ENCODE results near the gene HOXC4.

Gene HOXC4

DNA sequence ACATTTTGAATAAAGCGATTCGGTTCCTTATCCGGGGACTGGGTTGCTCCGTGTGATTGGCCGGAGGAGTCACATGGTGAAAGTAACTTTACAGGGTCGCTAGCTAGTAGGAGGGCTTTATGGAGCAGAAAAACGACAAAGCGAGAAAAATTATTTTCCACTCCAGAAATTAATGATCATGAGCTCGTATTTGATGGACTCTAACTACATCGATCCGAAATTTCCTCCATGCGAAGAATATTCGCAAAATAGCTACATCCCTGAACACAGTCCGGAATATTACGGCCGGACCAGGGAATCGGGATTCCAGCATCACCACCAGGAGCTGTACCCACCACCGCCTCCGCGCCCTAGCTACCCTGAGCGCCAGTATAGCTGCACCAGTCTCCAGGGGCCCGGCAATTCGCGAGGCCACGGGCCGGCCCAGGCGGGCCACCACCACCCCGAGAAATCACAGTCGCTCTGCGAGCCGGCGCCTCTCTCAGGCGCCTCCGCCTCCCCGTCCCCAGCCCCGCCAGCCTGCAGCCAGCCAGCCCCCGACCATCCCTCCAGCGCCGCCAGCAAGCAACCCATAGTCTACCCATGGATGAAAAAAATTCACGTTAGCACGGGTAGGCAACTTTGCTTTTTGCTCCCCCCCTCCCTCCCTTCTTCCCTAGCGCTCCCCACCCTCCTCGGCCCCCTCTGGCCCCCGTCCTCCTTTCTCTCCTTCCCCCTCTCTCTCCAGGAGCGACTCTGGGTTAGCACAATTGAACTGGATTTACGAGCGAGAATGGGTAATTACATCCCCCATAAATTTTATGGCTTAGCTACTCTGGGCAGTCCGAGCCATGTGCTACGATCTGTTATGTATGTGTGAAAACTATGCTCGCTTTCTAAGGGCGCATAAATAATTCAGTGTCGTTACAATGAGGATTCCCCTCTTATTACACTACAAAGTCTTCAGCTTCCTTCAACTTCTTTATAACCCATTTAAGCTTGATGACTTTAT, at the start of gene HOXC4:
HOXC4 (plus strand) TSS at position 85 of the 991 bp plus-strand sequence; CDS start at position 173, 88 bp downstream.
- no peak for DNase-seq

DNA sequence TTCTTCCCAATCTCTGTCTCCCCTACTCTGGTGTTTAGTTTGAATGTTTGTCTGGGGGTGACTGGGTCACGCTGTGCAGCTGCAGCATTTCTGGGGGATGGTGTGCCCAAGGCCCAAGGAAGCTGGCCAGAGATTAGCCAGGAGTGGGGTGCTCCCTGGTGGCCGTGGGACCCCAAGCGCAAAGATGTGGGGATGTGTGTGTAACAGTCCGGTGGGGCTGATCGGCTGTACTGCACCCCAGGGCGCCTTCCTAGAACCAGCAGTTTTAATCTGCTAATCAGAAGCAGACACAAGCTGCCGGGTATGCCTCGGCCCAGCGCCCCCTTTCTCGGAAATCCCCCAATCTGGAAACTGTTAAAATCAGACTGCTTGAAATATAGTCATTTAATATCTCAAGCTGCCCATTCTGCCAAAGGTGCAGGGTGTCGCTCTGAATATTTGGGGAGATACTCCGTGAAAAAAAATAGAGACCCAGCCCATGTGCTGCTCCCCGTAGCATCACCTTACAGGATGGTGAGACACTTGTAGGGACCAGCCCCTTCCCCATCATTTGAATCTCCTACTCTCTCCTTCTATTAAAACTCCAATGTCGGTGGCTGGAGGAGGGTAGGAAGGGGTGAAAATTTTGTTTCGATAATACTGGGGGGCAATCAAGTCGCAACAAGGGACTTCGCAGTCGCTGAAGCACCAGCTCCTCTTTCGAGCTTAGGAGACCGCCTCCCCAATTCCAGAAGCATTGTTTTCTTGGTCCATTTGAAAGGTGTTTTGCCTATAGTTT, 49.4 kb upstream of the HOXC4 start:
- no peak for DNase-seq

- no peak for DNase-seq
Measured at GRCh38 chr12:54004841-54005530, 48.6 kb upstream of the HOXC4 start.

GRCh38 chr12:54005531-54005852, 48.1 kb upstream of the HOXC4 start:
- DNase-seq = no peak

- DNase-seq = peak; percentile 61 to 97
Measured at GRCh38 chr12:54005853-54006558, 47.6 kb upstream of the HOXC4 start.

DNA sequence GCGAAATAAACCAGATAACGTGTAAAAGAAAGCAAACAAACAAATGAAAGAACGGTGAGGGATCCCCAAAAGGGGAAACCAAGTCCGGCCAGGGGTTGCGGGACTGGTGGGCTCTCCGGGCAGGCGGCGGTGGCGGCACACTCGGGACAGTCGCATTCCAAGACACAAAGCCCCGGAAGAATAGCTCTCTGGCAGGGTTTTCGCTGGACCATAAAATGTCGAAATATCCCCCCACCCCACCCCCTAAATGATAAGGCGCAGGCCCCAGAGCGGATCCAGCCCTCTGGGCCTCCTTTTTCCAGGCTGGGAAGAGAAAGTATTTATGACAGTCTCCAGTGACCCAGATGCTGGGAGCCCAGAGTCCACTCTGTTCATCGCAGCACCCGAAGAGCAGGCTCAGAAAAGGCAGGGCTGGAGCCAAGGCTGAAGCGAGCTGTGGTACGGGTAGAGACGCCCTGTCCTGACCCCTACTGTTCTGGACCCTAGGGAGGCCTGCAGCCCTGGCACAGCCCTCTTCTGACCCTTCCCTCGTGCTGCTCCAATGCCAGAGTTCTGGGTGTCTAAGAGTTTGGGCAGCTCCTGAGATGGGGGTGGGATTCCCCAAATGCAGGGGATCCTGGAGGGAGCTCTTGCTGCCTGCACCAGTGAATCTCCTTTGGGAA, 46.9 kb upstream of the HOXC4 start:
- DNase-seq = no peak

DNA sequence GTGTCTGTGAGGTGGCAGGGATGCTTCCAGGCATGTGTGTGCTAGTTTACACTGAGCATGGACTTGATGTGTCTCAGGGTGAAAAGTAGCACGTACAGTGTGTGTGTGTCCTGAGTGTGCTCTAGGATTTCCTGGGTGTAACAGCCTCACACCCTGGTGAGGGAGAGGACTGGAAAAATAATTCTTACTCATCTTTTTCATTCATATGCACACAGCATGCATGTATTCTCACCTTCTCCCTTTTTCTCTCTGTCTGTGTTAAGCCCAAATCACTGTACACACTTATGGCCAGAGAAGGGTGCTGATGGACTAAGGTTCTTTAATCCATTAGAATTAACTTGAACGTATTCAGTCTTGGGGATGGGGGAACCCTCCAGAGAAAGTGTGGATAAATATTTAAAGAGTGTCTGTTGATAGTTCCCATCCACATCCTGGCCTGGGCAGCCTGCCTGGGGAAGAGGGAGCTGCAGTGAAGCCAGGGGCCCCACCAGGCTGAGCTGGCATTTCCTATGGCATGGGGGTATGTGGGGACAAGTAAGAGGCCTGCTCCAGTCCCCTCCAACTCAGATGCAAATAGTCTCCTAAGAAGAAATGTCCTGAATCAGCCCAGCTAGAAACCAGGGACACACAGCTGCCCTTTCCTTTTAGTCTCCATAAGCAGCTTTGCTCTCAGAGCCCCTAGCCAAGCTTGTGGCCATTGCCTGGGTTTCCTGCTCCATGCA, 45.9 kb upstream of the HOXC4 start:
- DNase-seq = no peak

- no peak for DNase-seq
Measured at GRCh38 chr12:54008260-54008552, 45.4 kb upstream of the HOXC4 start.

GRCh38 chr12:54009171-54010052, 44.2 kb upstream of the HOXC4 start:
- DNase-seq = peak; percentile 14 to 24

DNA sequence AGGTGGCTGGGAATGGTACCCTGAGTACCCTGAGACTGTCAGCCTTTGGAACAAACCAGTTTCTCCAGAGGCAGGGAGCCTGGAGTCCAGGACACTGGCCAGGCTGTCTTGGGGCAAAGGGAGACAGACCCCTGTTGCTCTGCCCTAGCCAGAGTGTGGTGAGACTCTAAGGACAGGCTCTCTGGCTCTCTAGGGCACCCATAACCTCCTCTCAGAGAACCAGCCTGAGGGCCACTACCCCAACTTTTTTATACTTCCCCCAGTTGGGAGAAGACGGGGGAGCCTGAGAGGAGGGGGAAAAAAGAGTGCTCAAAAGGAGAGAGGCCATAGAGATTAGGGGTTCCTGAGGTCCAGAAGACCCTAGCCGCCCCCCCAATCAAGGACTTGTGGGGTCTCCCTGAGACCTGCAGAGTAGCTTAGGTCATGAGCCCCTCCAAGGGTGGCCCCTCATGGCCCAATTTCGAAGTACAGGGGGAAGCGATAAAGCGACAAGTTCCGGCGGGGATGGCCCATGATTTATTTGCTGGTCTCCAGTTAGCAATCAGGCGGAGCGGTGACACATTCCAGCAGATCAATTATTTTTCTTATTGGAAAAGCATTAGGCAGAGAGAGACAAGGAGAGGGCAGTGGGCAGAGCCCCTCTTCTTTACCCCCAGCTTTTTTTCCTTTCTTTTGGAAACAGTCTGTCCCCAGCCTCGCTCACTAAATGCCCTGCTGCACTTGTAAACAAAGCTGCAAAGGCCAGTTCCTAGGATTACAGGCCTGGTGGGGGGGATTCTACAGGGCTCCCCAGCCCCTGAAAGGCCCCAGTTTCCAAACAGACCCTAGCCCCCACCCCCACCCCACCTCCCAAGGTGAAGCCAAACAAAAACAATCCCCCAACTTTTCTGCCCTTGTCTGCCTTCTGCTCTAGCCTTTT, 43.3 kb upstream of the HOXC4 start:
- no peak for DNase-seq

DNA sequence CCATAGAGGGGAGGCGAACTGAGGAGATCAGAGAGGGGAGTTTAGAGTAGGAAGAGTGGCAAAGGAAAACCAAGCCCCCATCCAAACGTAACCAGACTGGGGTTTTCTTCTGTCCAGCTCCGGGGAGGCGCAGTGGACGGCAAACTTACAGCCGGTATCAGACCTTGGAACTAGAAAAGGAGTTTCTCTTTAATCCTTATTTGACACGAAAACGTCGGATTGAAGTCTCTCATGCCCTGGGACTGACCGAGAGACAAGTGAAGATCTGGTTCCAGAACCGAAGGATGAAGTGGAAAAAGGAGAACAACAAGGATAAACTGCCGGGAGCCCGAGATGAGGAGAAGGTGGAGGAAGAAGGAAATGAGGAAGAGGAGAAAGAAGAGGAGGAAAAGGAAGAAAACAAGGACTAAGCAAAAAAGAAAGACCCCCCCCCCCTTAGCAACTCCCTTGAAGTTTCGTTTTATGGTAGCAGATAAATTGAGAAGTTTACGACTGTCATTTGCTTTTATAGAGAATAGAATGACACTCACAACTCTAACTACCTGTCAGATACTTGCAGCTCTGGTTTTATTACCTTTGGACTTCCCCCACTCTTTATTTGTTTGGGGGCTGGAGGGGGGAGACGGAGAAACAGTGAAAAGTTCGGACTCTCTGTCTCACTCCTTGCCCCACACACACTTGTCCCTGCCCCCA, 42.5 kb upstream of the HOXC4 start:
- DNase-seq = no peak

- DNase-seq = no peak
Measured at GRCh38 chr12:54011665-54012532, 41.7 kb upstream of the HOXC4 start.

DNA sequence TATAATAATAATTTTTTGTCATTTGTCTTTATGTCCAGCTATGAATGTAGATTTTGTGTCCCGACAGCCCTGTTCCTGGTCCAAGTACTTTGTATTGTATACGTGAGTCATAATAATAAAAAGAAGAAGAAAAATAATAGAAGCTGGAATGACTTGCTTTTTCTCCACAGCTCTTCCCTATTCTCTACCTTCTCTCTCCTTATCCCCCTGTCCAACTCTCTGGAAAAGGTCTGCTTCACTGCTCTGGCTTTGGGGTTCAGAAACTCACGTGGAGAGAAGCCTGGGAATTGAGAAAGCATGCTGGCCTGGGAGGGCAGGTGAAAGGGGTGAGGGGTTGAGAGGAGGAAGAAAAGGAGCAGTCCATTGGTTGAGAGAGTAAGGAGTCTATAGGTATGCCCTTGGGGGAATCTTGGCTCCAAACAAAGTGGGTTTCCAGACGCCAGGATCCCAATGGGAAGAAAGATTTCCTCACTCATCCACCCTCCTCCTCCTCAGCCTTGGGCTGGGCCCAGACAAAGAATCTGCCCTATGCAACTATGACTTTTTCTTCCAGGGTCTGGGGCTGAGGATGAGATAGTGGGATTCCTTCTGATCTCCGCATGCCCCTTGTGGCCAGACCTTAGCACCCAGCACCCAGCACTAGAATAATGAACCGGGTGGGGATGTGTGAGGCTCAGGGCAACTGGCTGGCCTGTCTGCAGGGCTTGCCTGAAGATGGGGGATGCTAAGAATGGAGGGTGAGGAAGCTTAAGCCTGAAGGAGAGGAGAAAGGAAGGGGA, 40.8 kb upstream of the HOXC4 start:
- no peak for DNase-seq

GRCh38 chr12:54014377-54015017, 39.1 kb upstream of the HOXC4 start:
- no peak for DNase-seq

- DNase-seq = no peak
Measured at GRCh38 chr12:54015018-54015931, 38.4 kb upstream of the HOXC4 start.

Data from inflammatory macrophage treated with lipopolysaccharide for 1 hour (primary cell).